ENCODE data around the gene PRLR. TPM values are rescaled to one million over a fixed set of nuclear protein-coding genes. Genes with fewer than 3 reads are reported as not detected.

Gene PRLR
- total and polyA plus RNA-seq, 2 of the 8 experiments (the other 6 are each of a cell fraction or from before 2014, with no cell fraction given) = 0.53 to 2.5 TPM

- CTCF ChIA-PET (ENCODE audit: partially characterized antibody) = interaction anchor here (0.6 to 4.1 kb wide), 32 partner anchors 9 to 459 kb away, joined by 3 to 25 read pairs (median 4); no protein-coding TSS in a partner anchor
- 100% methylated on average over 1 of the region's 1 CpG; no CpG with 5 or more reads in 1 of the 2 experiments for WGBS, 2 experiments (ENCODE audit: extremely low coverage in 1 of 2, insufficient coverage in 1 of 2, insufficient read length in 1 of 2, insufficient replicate concordance in 2 of 2, low coverage in 1 of 2, low lambda C conversion rate in 2 of 2, missing lambda C conversion rate in 1 of 2)
- no peak overlapping the region for H3K4me2 ChIP-seq (ENCODE audit: insufficient read depth in 1 of 2, low read depth in 2 of 2, low read length in 2 of 2)
Observed at GRCh38 chr5:35183556-35183955, 46.7 kb downstream of the PRLR start.

More at GRCh38 chr5:35183556-35183955, 46.7 kb downstream of the PRLR start:
- Histone ChIP-seq H3K18ac (ENCODE audit: extremely low read depth, low read length) (no peak overlapping the region), H2BK15ac (ENCODE audit: low read length) (0 out of 2 replicates have a peak overlapping the region, but pooled peaks have one; percentile 10), H2BK120ac (replicated peaks; ENCODE audit: low read depth, low read length) (no peak overlapping the region), H2AK5ac (ENCODE audit: low read depth, low read length) (no peak overlapping the region), H4K20me1 (replicated peaks in 1 of 2; ENCODE audit: control insufficient read depth in 1 of 2, insufficient read depth in 2 of 2, low read length in 2 of 2) (no peaks in the 10 kb centered on the region), H2BK5ac (ENCODE audit: low read depth, low read length) (no peak overlapping the region), H3K79me2 (ENCODE audit: control insufficient read depth in 1 of 2, insufficient read depth in 2 of 2, low read length in 2 of 2) (no peaks in the 10 kb centered on the region), H3K4ac (replicated peaks; ENCODE audit: insufficient read length, low read depth, low read length) (no peak overlapping the region), H3K4me1 (replicated peaks in 1 of 4; ENCODE audit: control insufficient read depth in 3 of 4, insufficient read depth in 4 of 4, low read length in 3 of 4) (no peaks in the 10 kb centered on the region), H3K36me3 (ENCODE audit: control insufficient read depth in 2 of 4, insufficient read depth in 4 of 4, low read length in 3 of 4) (no peaks in the 10 kb centered on the region), H3K14ac (ENCODE audit: insufficient read length) (no peak overlapping the region), H3K4me3 (ENCODE audit: extremely low read depth in 1 of 4, insufficient read depth in 2 of 4, low read depth in 3 of 4, low read length in 4 of 4) (no peak overlapping the region), H2AFZ (ENCODE audit: low read length) (no peak overlapping the region), H3K9ac (replicated peaks in 1 of 4; ENCODE audit: extremely low read depth in 1 of 4, low read depth in 3 of 4, low read length in 3 of 4) (no peak overlapping the region), H3K56ac (replicated peaks; ENCODE audit: insufficient read length, low read depth, low read length) (no peak overlapping the region), H3K23me2 (ENCODE audit: low read depth, low read length) (no peaks in the 10 kb centered on the region), H4K5ac (ENCODE audit: insufficient read length, low read depth, low read length) (no peak overlapping the region), H2BK20ac (ENCODE audit: low read length) (no peak overlapping the region), H3K79me1 (ENCODE audit: low read depth, low read length) (no peaks in the 10 kb centered on the region), H3K23ac (ENCODE audit: insufficient read length) (no peak overlapping the region), H3K27ac (ENCODE audit: low read depth, low read length) (no peak overlapping the region), H4K8ac (ENCODE audit: extremely low read depth, insufficient read depth, low read length) (no peak overlapping the region), H2BK12ac (ENCODE audit: low read depth, low read length) (no peak overlapping the region), H3K9me3 (ENCODE audit: insufficient read depth in 2 of 2, low read depth in 1 of 2, low read length in 1 of 2) (no peaks in the 10 kb centered on the region), H4K91ac (replicated peaks; ENCODE audit: insufficient read length, low read length) (no peak overlapping the region), H3K27me3 (replicated peaks in 1 of 4; ENCODE audit: control insufficient read depth in 3 of 4, extremely low read depth in 1 of 4, insufficient read depth in 3 of 4, low read length in 3 of 4) (no peaks in the 10 kb centered on the region)
- TF ChIP-seq CHD1 (IDR thresholded peaks at IDR 0.05; ENCODE audit: low read depth, low read length) (no peak), KDM1A (IDR thresholded peaks at IDR 0.05; ENCODE audit: borderline replicate concordance, low read length) (no peak), EGR1 (IDR thresholded peaks at IDR 0.05; ENCODE audit: borderline replicate concordance, low read depth, low read length) (no peak), EP300 (IDR thresholded peaks at IDR 0.05; ENCODE audit: borderline replicate concordance in 1 of 2, low read depth in 2 of 2, low read length in 2 of 2) (no peak), GABPA (IDR thresholded peaks at IDR 0.05; ENCODE audit: borderline replicate concordance, insufficient read depth, low read length) (no peak), ZNF274 (IDR thresholded peaks at IDR 0.05; ENCODE audit: borderline replicate concordance, extremely low read depth, low read length) (no peak), SAP30 (IDR thresholded peaks at IDR 0.05; ENCODE audit: insufficient read depth, insufficient replicate concordance, low read length) (no peak), SRF (IDR thresholded peaks at IDR 0.05; ENCODE audit: low read depth, low read length) (no peak), SUZ12 (IDR thresholded peaks at IDR 0.05; ENCODE audit: low read length) (no peak), SP1 (IDR thresholded peaks at IDR 0.05; ENCODE audit: low read depth, low read length) (no peak), YY1 (IDR thresholded peaks at IDR 0.05; ENCODE audit: low read depth, low read length) (no peak)
- TF ChIP-seq, protein P1, sequence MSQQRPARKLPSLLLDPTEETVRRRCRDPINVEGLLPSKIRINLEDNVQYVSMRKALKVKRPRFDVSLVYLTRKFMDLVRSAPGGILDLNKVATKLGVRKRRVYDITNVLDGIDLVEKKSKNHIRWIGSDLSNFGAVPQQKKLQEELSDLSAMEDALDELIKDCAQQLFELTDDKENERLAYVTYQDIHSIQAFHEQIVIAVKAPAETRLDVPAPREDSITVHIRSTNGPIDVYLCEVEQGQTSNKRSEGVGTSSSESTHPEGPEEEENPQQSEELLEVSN (IDR thresholded peaks at IDR 0.05) = no peak
- POLR2A ChIA-PET (ENCODE audit: partially characterized antibody) = no interaction called here
- DNase-seq (ENCODE audit: low read depth in 1 of 2, low spot score in 2 of 2) (no peak), FAIRE-seq (no peak)
